ENCODE results near the gene MEGF6. TPM values are rescaled to one million over a fixed set of nuclear protein-coding genes. Genes with fewer than 3 reads are reported as not detected.

The MEGF6 gene
- total RNA-seq, 1 experiment from 2014 or later = 32.4 TPM

- intact Hi-C loops (cut with micrococcal nuclease; ENCODE audit: unreplicated experiment) = no loop called here
- Mint-ChIP-seq H3K9me3 (ENCODE audit: low read depth, unreplicated experiment) (no peaks in the 10 kb centered on the region), H3K4me1 (ENCODE audit: low read depth, unreplicated experiment) (no peaks in the 10 kb centered on the region), H3K27ac (ENCODE audit: unreplicated experiment) (no peak overlapping the region), H3K27me3 (ENCODE audit: unreplicated experiment) (peaks cover 18% of the 10 kb centered on the region), H3K4me3 (ENCODE audit: low read depth, unreplicated experiment) (no peak overlapping the region), H3K36me3 (ENCODE audit: insufficient read depth, unreplicated experiment) (peaks cover 15% of the 10 kb centered on the region)
- CTCF ChIA-PET = no interaction called here
- DNase-seq = no peak
- BruUV-seq (replicated peaks) = no TSS peak
- TF ChIP-seq, protein P1, sequence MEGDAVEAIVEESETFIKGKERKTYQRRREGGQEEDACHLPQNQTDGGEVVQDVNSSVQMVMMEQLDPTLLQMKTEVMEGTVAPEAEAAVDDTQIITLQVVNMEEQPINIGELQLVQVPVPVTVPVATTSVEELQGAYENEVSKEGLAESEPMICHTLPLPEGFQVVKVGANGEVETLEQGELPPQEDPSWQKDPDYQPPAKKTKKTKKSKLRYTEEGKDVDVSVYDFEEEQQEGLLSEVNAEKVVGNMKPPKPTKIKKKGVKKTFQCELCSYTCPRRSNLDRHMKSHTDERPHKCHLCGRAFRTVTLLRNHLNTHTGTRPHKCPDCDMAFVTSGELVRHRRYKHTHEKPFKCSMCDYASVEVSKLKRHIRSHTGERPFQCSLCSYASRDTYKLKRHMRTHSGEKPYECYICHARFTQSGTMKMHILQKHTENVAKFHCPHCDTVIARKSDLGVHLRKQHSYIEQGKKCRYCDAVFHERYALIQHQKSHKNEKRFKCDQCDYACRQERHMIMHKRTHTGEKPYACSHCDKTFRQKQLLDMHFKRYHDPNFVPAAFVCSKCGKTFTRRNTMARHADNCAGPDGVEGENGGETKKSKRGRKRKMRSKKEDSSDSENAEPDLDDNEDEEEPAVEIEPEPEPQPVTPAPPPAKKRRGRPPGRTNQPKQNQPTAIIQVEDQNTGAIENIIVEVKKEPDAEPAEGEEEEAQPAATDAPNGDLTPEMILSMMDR (IDR thresholded peaks at IDR 0.05; ENCODE audit: unreplicated experiment) = no peak
Observed at GRCh38 chr1:3450983-3451382, 160.3 kb downstream of the MEGF6 start.

GRCh38 chr1:3450202-3450863 is 161.0 kb downstream of the MEGF6 start:
- TF ChIP-seq, protein P1 (IDR thresholded peaks at IDR 0.05; ENCODE audit: unreplicated experiment) = no peak
- intact Hi-C loops (cut with micrococcal nuclease; ENCODE audit: unreplicated experiment) = no loop called here
- Mint-ChIP-seq H3K9me3 (ENCODE audit: low read depth, unreplicated experiment) (no peaks in the 10 kb centered on the region), H3K36me3 (ENCODE audit: insufficient read depth, unreplicated experiment) (peaks cover 11% of the 10 kb centered on the region), H3K27me3 (ENCODE audit: unreplicated experiment) (peaks cover 18% of the 10 kb centered on the region), H3K27ac (ENCODE audit: unreplicated experiment) (no peak overlapping the region), H3K4me3 (ENCODE audit: low read depth, unreplicated experiment) (no peak overlapping the region), H3K4me1 (ENCODE audit: low read depth, unreplicated experiment) (no peaks in the 10 kb centered on the region)
- no peak for DNase-seq
- BruUV-seq (replicated peaks) = no TSS peak
- CTCF ChIA-PET = no interaction called here

GRCh38 chr1:3444736-3445135 is 166.6 kb downstream of the MEGF6 start:
- H3K4me3 Mint-ChIP-seq (ENCODE audit: low read depth, unreplicated experiment) = no peak overlapping the region
- CTCF ChIA-PET = interaction anchor here (1.4 kb wide), 1 partner anchor 9 kb away, joined by 3 read pairs; no protein-coding TSS in a partner anchor
- intact Hi-C loops (cut with micrococcal nuclease; ENCODE audit: unreplicated experiment) = no loop called here
- no peaks in the 10 kb centered on the region for H3K4me1 Mint-ChIP-seq (ENCODE audit: low read depth, unreplicated experiment)
- no peaks in the 10 kb centered on the region for H3K36me3 Mint-ChIP-seq (ENCODE audit: insufficient read depth, unreplicated experiment)
- H3K9me3 Mint-ChIP-seq (ENCODE audit: low read depth, unreplicated experiment) = no peaks in the 10 kb centered on the region
- DNase-seq = no peak
- TF ChIP-seq, protein P1 (IDR thresholded peaks at IDR 0.05; ENCODE audit: unreplicated experiment) = no peak
- H3K27me3 Mint-ChIP-seq (ENCODE audit: unreplicated experiment) = peaks cover 47% of the 10 kb centered on the region
- H3K27ac Mint-ChIP-seq (ENCODE audit: unreplicated experiment) = no peak overlapping the region
- no TSS peak for BruUV-seq (replicated peaks)

DNA sequence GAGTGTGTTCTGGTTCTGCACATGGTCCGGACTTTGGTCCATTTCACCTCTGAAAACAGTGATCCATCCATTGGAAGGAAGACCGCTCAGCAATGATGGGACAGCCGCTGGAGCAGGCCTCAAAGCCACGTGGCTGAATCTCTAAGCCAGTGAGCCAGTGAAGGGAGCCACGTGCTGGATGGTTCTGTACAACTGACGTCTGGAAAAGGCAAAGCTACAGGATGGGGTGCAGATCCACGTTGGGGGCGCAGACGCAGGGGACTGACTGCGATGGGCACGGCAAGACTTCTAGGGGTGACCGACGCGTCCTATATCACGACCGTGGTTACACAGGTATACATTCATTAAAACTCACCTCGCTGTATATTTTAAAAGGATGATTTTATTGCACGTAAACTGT is 167.0 kb downstream of the MEGF6 start:
- intact Hi-C loops (cut with micrococcal nuclease; ENCODE audit: unreplicated experiment) = no loop called here
- no peak overlapping the region for H3K27ac Mint-ChIP-seq (ENCODE audit: unreplicated experiment)
- no peak overlapping the region for H3K4me3 Mint-ChIP-seq (ENCODE audit: low read depth, unreplicated experiment)
- TF ChIP-seq, protein P1 (IDR thresholded peaks at IDR 0.05; ENCODE audit: unreplicated experiment) = no peak
- H3K27me3 Mint-ChIP-seq (ENCODE audit: unreplicated experiment) = peaks cover 42% of the 10 kb centered on the region
- DNase-seq = no peak
- H3K9me3 Mint-ChIP-seq (ENCODE audit: low read depth, unreplicated experiment) = no peaks in the 10 kb centered on the region
- BruUV-seq (replicated peaks) = no TSS peak
- no peaks in the 10 kb centered on the region for H3K36me3 Mint-ChIP-seq (ENCODE audit: insufficient read depth, unreplicated experiment)
- CTCF ChIA-PET = interaction anchor here (1.4 kb wide), 1 partner anchor 9 kb away, joined by 3 read pairs; no protein-coding TSS in a partner anchor
- H3K4me1 Mint-ChIP-seq (ENCODE audit: low read depth, unreplicated experiment) = no peaks in the 10 kb centered on the region

All from Calu3 (cell line).